ENCODE measurements around the gene TBCD.
"Not testable (repeated sequence)": the region's sequence is repeated elsewhere in the genome, so short reads cannot be mapped to it uniquely, and the experiment has no call there.

The TBCD gene

DNA sequence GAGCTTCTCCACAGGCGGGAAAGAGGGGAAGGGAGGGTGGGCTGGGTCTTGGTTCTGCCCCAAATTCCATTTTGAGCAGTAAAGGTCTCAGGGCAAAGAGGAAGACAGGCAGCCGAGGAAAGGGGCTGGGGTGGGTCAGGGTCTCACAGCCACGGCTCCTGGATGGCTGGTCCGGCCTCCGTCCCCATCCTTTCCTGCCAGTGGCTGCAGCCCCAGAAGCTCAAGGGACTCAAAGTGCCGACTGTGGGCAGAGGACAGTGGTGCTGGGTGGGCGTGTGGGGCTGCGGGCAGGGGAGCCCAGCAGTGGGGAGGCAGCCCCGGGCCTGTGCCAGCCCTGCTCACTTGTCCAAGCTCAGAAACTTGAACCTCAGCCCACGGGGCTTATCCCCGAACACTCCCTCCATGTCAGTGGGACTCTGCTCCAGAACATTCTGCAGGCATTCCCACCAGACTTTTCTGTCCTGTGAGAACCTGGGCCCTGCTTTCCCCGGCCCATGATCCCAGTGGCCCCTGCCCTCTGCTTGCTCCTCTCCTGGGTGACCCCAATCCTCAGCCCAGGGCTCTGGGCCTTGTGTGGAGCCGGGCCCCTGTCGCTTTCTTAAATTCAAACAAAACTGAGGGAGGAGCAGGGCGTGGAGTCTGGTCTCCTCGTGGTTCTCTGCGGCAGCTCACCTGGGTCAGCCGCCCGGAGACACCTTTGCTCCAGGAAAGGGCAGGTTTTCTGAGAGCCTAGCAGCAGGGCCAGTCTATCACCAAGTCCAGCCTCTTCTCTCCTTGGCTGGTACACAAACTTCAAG, 209.7 kb downstream of the TBCD start:
- H3K27me3 ChIP-seq = no peaks in the 10 kb centered on the region
- H3K4me1 ChIP-seq = no peaks in the 10 kb centered on the region
- TF ChIP-seq, protein P1, sequence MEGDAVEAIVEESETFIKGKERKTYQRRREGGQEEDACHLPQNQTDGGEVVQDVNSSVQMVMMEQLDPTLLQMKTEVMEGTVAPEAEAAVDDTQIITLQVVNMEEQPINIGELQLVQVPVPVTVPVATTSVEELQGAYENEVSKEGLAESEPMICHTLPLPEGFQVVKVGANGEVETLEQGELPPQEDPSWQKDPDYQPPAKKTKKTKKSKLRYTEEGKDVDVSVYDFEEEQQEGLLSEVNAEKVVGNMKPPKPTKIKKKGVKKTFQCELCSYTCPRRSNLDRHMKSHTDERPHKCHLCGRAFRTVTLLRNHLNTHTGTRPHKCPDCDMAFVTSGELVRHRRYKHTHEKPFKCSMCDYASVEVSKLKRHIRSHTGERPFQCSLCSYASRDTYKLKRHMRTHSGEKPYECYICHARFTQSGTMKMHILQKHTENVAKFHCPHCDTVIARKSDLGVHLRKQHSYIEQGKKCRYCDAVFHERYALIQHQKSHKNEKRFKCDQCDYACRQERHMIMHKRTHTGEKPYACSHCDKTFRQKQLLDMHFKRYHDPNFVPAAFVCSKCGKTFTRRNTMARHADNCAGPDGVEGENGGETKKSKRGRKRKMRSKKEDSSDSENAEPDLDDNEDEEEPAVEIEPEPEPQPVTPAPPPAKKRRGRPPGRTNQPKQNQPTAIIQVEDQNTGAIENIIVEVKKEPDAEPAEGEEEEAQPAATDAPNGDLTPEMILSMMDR (IDR thresholded peaks at IDR 0.05; ENCODE audit: low read depth, low read length) = no peak
- H3K9me3 ChIP-seq = no peaks in the 10 kb centered on the region
- no peaks in the 10 kb centered on the region for H3K36me3 ChIP-seq
- no peak overlapping the region for H3K4me3 ChIP-seq (ENCODE audit: low read depth, low read length)
- no peak for DNase-seq

DNA sequence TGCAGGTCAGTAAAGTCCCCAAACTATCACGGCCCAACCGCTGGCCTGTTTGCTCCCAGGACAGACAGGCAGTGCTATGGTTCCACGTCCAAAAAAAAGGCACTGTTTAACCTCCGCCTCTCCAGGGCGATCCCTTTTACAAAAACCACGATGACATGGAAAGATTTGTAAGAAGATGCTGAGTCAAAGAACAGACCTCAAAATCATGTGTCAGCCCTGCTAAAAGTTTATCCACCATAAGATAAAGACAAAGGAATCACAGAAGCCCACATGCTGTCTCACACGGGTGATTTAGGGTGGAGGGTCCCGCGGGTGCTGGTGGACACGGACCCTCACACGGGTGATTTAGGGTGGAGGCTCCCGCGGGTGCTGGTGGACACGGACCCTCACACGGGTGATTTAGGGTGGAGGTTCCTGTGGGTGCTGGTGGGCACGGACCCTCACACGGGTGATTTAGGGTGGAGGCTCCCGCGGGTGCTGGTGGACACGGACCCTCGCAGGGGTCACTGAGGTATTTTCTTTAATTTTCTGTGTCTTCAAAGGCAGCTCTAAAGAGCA, 210.4 kb downstream of the TBCD start:
- H3K4me3 ChIP-seq (ENCODE audit: low read depth, low read length) = no peak overlapping the region
- H3K4me1 ChIP-seq = no peaks in the 10 kb centered on the region
- no peak for DNase-seq
- H3K36me3 ChIP-seq = no peaks in the 10 kb centered on the region
- TF ChIP-seq, protein P1 (IDR thresholded peaks at IDR 0.05; ENCODE audit: low read depth, low read length) = no peak
- H3K9me3 ChIP-seq = no peaks in the 10 kb centered on the region
- H3K27me3 ChIP-seq = no peaks in the 10 kb centered on the region

DNA sequence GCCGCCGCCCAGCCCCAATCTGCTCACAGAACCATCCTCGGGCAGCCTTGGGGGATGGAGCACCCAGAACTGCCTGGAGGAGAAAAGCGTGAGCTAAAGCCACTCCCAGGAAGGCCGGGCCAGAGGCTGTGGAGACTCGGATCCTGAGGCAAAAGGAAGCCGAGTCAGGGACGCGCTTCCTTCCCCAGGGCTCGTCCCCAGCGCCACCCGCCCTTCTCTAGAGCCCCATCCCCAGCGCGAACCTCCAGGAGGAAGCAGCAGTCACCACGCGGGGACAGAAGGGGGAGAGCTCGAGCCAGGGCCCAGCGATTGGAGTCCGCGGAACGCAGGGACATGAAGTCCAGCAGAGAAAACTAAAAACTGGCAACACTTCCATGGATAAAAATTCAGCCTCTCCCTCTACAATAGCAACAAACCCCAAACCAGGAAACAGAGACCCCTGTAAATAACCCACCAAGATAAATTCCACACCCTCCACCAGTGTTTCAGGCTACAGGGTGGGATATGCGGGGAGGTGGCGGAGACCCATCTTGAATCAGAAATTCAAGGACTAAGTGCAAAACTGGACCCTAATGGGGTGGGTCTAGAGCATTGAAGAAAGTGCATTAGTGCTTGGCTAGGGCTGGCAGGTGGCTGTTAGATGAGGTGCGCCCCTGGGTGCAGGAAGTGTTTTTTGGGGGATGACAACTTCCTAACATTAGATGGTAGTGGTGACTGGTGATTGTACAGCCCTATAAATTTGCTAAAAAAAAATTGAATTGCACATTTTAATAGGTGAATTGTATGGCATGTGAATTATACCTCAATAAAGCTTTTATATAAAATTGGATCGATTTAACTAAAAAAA, 211.5 kb downstream of the TBCD start:
- DNase-seq = peak; percentile 80
- TF ChIP-seq, protein P1 (IDR thresholded peaks at IDR 0.05; ENCODE audit: low read depth, low read length) = peak; percentile 84
- H3K4me3 ChIP-seq (ENCODE audit: low read depth, low read length) = peak overlapping the region; percentile 27
- no peaks in the 10 kb centered on the region for H3K9me3 ChIP-seq
- no peaks in the 10 kb centered on the region for H3K4me1 ChIP-seq
- no peaks in the 10 kb centered on the region for H3K36me3 ChIP-seq
- H3K27me3 ChIP-seq = no peaks in the 10 kb centered on the region

DNA sequence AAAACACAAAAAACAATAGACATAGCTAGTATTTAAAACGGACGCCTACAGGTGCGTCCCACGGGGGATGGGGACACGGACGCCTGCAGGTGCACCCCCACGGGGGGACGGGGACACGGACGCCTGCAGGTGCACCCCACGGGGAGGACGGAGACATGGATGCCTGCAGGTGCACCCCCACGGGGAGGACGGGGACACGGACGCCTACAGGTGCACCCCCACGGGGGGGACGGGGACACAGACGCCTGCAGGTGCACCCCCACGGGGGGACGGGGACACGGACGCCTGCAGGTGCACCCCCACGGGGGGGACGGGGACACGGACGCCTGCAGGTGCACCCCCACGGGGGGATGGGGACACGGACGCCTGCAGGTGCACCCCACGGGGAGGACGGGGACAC, 212.6 kb downstream of the TBCD start:
- not testable (repeated sequence) for H3K36me3 ChIP-seq; H3K27me3 ChIP-seq; H3K4me3 ChIP-seq (ENCODE audit: low read depth, low read length); H3K9me3 ChIP-seq; DNase-seq; H3K4me1 ChIP-seq

DNA sequence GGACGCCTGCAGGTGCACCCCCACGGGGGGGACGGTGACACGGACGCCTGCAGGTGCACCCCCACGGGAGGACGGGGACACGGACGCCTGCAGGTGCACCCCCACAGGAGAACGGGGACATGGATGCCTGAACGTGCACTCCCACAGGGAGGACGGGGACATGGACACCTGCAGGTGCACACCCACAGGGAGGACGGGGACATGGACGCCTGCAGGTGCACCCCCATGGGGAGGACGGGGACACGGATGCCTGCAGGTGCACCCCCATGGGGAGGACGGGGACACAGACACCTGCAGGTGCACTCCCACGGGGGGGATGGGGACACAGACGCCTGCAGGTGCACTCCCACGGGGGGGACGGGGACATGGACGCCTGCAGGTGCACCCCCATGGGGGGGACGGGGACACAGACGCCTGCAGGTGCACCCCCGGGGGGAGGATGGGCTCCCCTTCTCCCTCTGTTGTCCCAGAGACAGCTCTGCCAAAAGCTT, 213.0 kb downstream of the TBCD start:
- TF ChIP-seq, protein P1 (IDR thresholded peaks at IDR 0.05; ENCODE audit: low read depth, low read length) = no peak
- Histone ChIP-seq H3K27me3 (no peaks in the 10 kb centered on the region), H3K4me1 (no peaks in the 10 kb centered on the region)

DNA sequence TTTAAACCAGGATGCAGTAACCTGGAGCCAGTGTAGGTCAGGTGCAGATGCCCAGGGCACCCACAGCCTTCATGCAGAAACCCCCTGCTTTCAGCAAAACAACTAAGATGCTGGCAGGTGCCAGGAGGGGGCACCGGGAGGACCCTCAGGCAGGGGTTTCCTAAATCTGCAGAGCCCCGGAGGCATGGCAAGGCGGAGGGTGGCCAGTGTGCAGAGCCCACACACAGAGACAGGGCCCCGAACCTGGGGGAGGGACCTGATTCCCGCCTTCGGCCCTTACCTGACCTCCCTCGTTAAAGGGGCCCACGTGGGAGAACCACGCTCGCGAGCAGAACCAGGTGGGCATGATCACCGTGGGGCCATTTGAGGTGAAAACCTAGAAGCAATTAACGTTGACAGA, 213.5 kb downstream of the TBCD start:
- H3K9me3 ChIP-seq = no peaks in the 10 kb centered on the region

More for the DNA sequence above, 213.0 kb downstream of the TBCD start:
- DNase-seq = no peak
- Histone ChIP-seq H3K9me3 (no peaks in the 10 kb centered on the region), H3K36me3 (no peaks in the 10 kb centered on the region), H3K4me3 (ENCODE audit: low read depth, low read length) (no peak overlapping the region)

More for the DNA sequence above, 213.5 kb downstream of the TBCD start:
- TF ChIP-seq, protein P1 (IDR thresholded peaks at IDR 0.05; ENCODE audit: low read depth, low read length) = no peak
- Histone ChIP-seq H3K27me3 (no peaks in the 10 kb centered on the region), H3K4me3 (ENCODE audit: low read depth, low read length) (no peak overlapping the region), H3K4me1 (no peaks in the 10 kb centered on the region), H3K36me3 (no peaks in the 10 kb centered on the region)
- DNase-seq = no peak
